ENCODE results near the gene ABCC3. TPM values are rescaled to one million over a fixed set of nuclear protein-coding genes. Genes with fewer than 3 reads are reported as not detected.

ABCC3 gene
- total RNA-seq, 6 experiments from 2014 or later: 18.4 to 23.6 (median 21.3) TPM

DNA sequence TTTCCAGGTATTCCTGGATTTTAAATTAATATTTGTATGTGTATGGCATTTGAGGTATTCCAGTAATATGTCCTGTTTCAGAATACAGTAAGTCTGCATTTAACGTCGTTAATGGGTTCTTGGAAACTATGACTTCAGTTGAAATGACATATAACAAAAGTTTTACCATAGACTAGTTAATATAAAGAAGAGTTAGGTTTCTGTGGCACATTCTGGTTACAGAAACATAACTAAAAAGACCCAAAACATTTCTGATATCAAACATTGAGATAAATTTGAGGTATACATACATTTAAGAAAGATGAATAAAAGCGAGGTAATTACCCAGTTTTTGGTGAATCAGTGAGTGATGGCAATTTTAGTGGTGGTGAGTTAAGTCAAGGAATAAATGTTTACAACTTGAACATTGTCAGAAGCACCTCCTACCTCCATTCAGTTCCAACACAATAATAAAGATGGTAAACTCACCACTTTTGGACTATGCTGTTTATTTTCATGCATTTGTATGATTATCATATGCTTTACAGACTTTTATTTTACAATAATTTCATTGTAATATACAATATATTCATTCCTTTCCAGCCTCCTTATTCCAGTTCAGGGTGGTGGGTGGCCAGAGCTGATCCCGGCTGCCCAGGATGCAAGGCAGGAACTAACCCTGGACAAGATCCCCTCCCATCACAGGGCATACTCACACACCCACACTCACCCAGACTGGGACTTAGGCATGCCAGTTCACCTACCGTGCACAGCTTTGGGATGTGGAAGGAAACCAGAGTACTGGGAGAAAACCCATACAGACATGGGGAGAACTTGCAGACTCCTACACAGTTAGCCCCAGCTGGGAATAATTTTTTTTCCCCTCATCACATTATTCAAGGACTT, 94.4 kb downstream of the ABCC3 start:
- no peak for TF ChIP-seq CTCF (IDR thresholded peaks at IDR 0.05)
- H3K4me1 Mint-ChIP-seq (ENCODE audit: low read depth): peaks cover 26% of the 10 kb centered on the region
- H3K4me3 Mint-ChIP-seq: no peak overlapping the region
- H3K9me3 Mint-ChIP-seq: no peaks in the 10 kb centered on the region
- no peak overlapping the region for H3K27ac Mint-ChIP-seq
- H3K36me3 Mint-ChIP-seq (ENCODE audit: low read depth): peaks cover 5% of the 10 kb centered on the region
- DNase-seq: no peak
- no peaks in the 10 kb centered on the region for H3K27me3 Mint-ChIP-seq (ENCODE audit: insufficient read depth)

DNA sequence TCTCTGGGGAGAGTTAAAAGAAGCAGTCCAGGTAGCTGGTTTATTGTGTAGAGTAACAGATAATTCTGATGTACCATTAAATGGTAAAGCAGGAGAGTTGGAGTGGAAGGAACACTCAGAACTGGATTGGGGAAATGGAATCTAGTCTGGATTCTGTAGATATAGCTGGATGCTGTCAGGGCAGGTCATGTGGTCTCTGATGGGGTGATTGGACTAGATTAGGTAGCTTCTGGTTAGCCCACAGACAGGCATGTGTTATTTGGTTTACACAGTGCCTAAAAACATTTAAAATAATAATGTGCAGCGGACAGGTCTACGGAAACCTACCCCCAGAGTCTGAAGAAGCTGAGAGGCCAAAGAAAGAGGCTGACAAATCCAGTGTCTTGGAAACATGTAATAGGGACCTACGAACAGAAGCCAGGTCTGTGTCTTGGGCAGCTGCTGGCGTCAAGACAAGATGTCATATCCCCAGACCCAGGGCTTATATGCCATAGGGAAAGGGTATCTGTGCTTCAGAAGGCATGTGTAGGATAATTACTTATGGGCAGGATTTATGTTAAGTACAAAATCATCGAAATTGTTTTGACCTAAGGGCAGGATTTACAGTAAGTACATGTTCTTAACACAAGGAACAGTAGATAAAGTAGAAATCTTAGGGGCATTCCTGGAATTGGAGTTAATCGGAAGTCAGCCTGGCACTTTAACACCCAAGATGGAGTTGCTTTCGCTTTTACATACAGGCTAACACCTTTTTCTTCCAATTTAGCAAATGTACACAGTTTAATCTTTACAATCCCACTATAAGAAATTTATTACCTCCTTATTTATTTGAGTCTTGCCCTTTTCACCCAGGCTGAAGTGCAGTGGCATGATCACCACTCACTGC, 97.1 kb downstream of the ABCC3 start:
- peak overlapping the region; percentile 40; the same call in 1 of the 2 replicates for H3K27ac Mint-ChIP-seq
- peaks cover 27% of the 10 kb centered on the region for H3K4me1 Mint-ChIP-seq (ENCODE audit: low read depth)
- H3K36me3 Mint-ChIP-seq (ENCODE audit: low read depth): peaks cover 10% of the 10 kb centered on the region
- no peaks in the 10 kb centered on the region for H3K27me3 Mint-ChIP-seq (ENCODE audit: insufficient read depth)
- no peak for DNase-seq
- H3K9me3 Mint-ChIP-seq: no peaks in the 10 kb centered on the region
- no peak overlapping the region for H3K4me3 Mint-ChIP-seq
- TF ChIP-seq CTCF (IDR thresholded peaks at IDR 0.05): no peak

GRCh38 chr17:50735287-50735686, 100.6 kb downstream of the ABCC3 start:
- no peaks in the 10 kb centered on the region for H3K27me3 Mint-ChIP-seq (ENCODE audit: insufficient read depth)
- H3K36me3 Mint-ChIP-seq (ENCODE audit: low read depth): peaks cover 28% of the 10 kb centered on the region
- no peak for DNase-seq
- peaks cover 32% of the 10 kb centered on the region for H3K4me1 Mint-ChIP-seq (ENCODE audit: low read depth)
- H3K9me3 Mint-ChIP-seq: no peaks in the 10 kb centered on the region
- H3K4me3 Mint-ChIP-seq: no peak overlapping the region
- TF ChIP-seq CTCF (IDR thresholded peaks at IDR 0.05): no peak
- no peak overlapping the region for H3K27ac Mint-ChIP-seq

- no peak for DNase-seq
- Mint-ChIP-seq H3K36me3 (ENCODE audit: low read depth) (peaks cover 43% of the 10 kb centered on the region), H3K4me1 (ENCODE audit: low read depth) (peaks cover 21% of the 10 kb centered on the region; the same call in 1 of the 2 replicates), H3K27ac (no peak overlapping the region), H3K4me3 (no peak overlapping the region), H3K27me3 (ENCODE audit: insufficient read depth) (no peaks in the 10 kb centered on the region), H3K9me3 (no peaks in the 10 kb centered on the region)
- no peak for TF ChIP-seq CTCF (IDR thresholded peaks at IDR 0.05)
Measured at GRCh38 chr17:50737118-50737698, 102.5 kb downstream of the ABCC3 start.

- no peak overlapping the region for H3K4me3 Mint-ChIP-seq
- H3K9me3 Mint-ChIP-seq: no peaks in the 10 kb centered on the region
- H3K27me3 Mint-ChIP-seq (ENCODE audit: insufficient read depth): no peaks in the 10 kb centered on the region
- no peak for DNase-seq
- H3K4me1 Mint-ChIP-seq (ENCODE audit: low read depth): peaks cover 21% of the 10 kb centered on the region; the same call in 1 of the 2 replicates
- peak overlapping the region; percentile 25 for H3K27ac Mint-ChIP-seq
- peaks cover 49% of the 10 kb centered on the region for H3K36me3 Mint-ChIP-seq (ENCODE audit: low read depth)
- no peak for TF ChIP-seq CTCF (IDR thresholded peaks at IDR 0.05)
Measured at GRCh38 chr17:50739098-50739497, 104.4 kb downstream of the ABCC3 start.

Data from HFFc6 (cell line).